B cell (primary cell): ENCODE results near the gene WDHD1. TPM values are rescaled to one million over a fixed set of nuclear protein-coding genes. Genes with fewer than 3 reads are reported as not detected.

Experiments used
- ATAC-seq: fragments of 200-7000 bp; cut with Tn5 transposase; one replicate; pipeline ENCODE4 v1.10.0; 2021; ENCODE audit warnings: low read depth, mild to moderate bottlenecking, moderate number of reproducible peaks, moderate library complexity
- CTCF ChIA-PET: fragments of 350-600 bp; sonication (Branson Sonifier 250); formaldehyde crosslinking; loops from one replicate; lab custom pipeline; 2021; ENCODE audit warnings: antibody characterized with exemption, inconsistent platforms; lab: Charles Lee
- POLR2A ChIA-PET: fragments of 350-600 bp; sonication (Branson Sonifier 250); formaldehyde crosslinking; loops from one replicate; lab custom pipeline; 2021; ENCODE audit warnings: antibody characterized with exemption; lab: Charles Lee
- DNase-seq: peaks from one replicate; pipeline ENCODE4 v3.0.0; 2013
- H2AFZ ChIP-seq: 2 replicates; pipeline ENCODE4 v1.6.1; 2012; ENCODE audit warnings: mild to moderate bottlenecking, low read depth, low read length; ENCODE audit not compliant: insufficient read depth, poor library complexity, severe bottlenecking
- H3K27ac ChIP-seq, 2 donors: 1 replicate in 1 of 2; 2 replicates in 1 of 2; pipeline ENCODE4 v1.5.1; 2012 to 2013; ENCODE audit warnings: low read length in 2 of 2, mild to moderate bottlenecking in 2 of 2, moderate library complexity in 1 of 2
- H3K27me3 ChIP-seq, 4 experiments: fragments of 200-600 bp in 1 of 4; sonication (generic) in 1 of 4; replicated peaks in 1 of 4; 1 replicate in 2 of 4; 2 replicates in 2 of 4; pipeline versions ENCODE4 v1.6.1 to v1.7.0; 2013 to 2016; ENCODE audit warnings: low read length in 3 of 4, mild to moderate bottlenecking in 2 of 4, mixed read lengths in 1 of 4, moderate library complexity in 1 of 4; ENCODE audit not compliant: insufficient read depth in 4 of 4, control insufficient read depth in 3 of 4; ENCODE audit errors: control extremely low read depth in 1 of 4
- H3K36me3 ChIP-seq, 2 experiments: replicated peaks in 1 of 2; 1 replicate in 1 of 2; 2 replicates in 1 of 2; pipeline versions ENCODE4 v1.6.1 to v1.7.1; 2013; ENCODE audit warnings: low read length in 1 of 2; ENCODE audit not compliant: insufficient read depth in 2 of 2, control insufficient read depth in 1 of 2; ENCODE audit errors: control extremely low read depth in 1 of 2, extremely low read depth in 1 of 2
- H3K4me1 ChIP-seq, 2 donors: fragments of 200-600 bp in 1 of 2; sonication (generic) in 1 of 2; 1 replicate in 1 of 2; 2 replicates in 1 of 2; pipeline versions ENCODE4 v1.5.1 to v1.6.1; 2013 to 2017; ENCODE audit warnings: low read length in 2 of 2; ENCODE audit not compliant: control insufficient read depth in 2 of 2, insufficient read depth in 2 of 2
- H3K4me2 ChIP-seq: replicated peaks from 2 replicates; pipeline ENCODE3; 2012; ENCODE audit warnings: mild to moderate bottlenecking, low read depth, low read length; ENCODE audit not compliant: poor library complexity, severe bottlenecking
- H3K4me3 ChIP-seq, 5 experiments: fragments of 200-600 bp in 1 of 5; sonication (generic) in 1 of 5; 1 replicate in 3 of 5; 2 replicates in 2 of 5; pipeline versions ENCODE4 v1.5.1 to v1.7.0; 2011 to 2016; ENCODE audit warnings: low read length in 4 of 5, mild to moderate bottlenecking in 4 of 5, low read depth in 2 of 5, control low read depth in 1 of 5, moderate library complexity in 1 of 5; ENCODE audit not compliant: insufficient read depth in 1 of 5; ENCODE audit errors: control extremely low read depth in 1 of 5, extremely low read depth in 1 of 5
- H3K79me2 ChIP-seq: fragments of 200-600 bp; sonication (generic); one replicate; pipeline ENCODE4 v1.6.0; 2016; ENCODE audit warnings: low read length; ENCODE audit not compliant: control insufficient read depth, insufficient read depth
- H3K9ac ChIP-seq: fragments of 200-600 bp; sonication (generic); 2 replicates; pipeline ENCODE4 v1.6.1; 2017; ENCODE audit warnings: mild to moderate bottlenecking, low read length, moderate library complexity
- H3K9me3 ChIP-seq, 3 donors: one replicate each; pipeline versions ENCODE4 v1.6.1 to v1.7.1; 2013; ENCODE audit warnings: low read length in 2 of 3; ENCODE audit not compliant: control insufficient read depth in 2 of 3, insufficient read depth in 1 of 3; ENCODE audit errors: control extremely low read depth in 1 of 3
- H4K20me1 ChIP-seq: 2 replicates; pipeline ENCODE4 v1.6.0; 2012; ENCODE audit warnings: mild to moderate bottlenecking, low read length; ENCODE audit not compliant: insufficient read depth, control insufficient read depth, poor library complexity, severe bottlenecking
- H3K27ac Mint-ChIP-seq: one replicate; pipeline ENCODE4 v1.8.0; 2021; ENCODE audit warnings: mixed read lengths
- H3K27me3 Mint-ChIP-seq: one replicate; pipeline ENCODE4 v1.8.0; 2021; ENCODE audit warnings: mixed read lengths
- H3K4me1 Mint-ChIP-seq: one replicate; pipeline ENCODE4 v1.8.0; 2021; ENCODE audit warnings: mixed read lengths
- H3K4me3 Mint-ChIP-seq: one replicate; pipeline ENCODE4 v1.8.0; 2021; ENCODE audit warnings: mixed read lengths
- H3K9me3 Mint-ChIP-seq: one replicate; pipeline ENCODE4 v1.8.0; 2022; ENCODE audit warnings: mixed read lengths; ENCODE audit not compliant: insufficient read depth
- EZH2 ChIP-seq: IDR thresholded peaks from 2 replicates; pipeline ENCODE4 v1.6.1; 2012; ENCODE audit warnings: borderline replicate concordance, low read depth, mild to moderate bottlenecking, moderate library complexity, low read length; ENCODE audit not compliant: insufficient read depth, poor library complexity, severe bottlenecking
- WGBS: methylation state at CpG from one replicate; pipeline ENCODE4 v1.1.5; 2013; ENCODE audit warnings: missing lambda C conversion rate; ENCODE audit not compliant: insufficient coverage; 5-methylcytosine and 5-hydroxymethylcytosine counted together
- intact Hi-C: fragments of 100-400 bp; cut with micrococcal nuclease; formaldehyde crosslinking; loops from one replicate; pipeline ENCODE4 v1.10.0; 2022
- polyA plus RNA-seq: library from polyadenylated mRNA; depleted of rRNA; stranded (reverse); fragments of >200 nt; gene quantifications from 2 replicates; pipeline ENCODE4 v1.2.3, GENCODE V29; 2012
- total RNA-seq, 2 donors: library from RNA; stranded (reverse); fragments of 120-200 nt in 1 of 2; gene quantifications; 1 replicate in 1 of 2; 2 replicates in 1 of 2; pipeline versions ENCODE4 v1.2.3 to v1.2.4, GENCODE V29; 2013 to 2022
- TF ChIP-seq, protein P1 (sequence below): fragments of 200-600 bp; IDR thresholded peaks from one replicate; pipeline ENCODE4 v1.8.0; 2022; ENCODE audit warnings: antibody characterized with exemption, mild to moderate bottlenecking

The WDHD1 gene
- total and polyA plus RNA-seq, 2 donors (not counting 1 experiment from before 2014, with no cell fraction given) = 0.61 to 6.5 TPM

DNA sequence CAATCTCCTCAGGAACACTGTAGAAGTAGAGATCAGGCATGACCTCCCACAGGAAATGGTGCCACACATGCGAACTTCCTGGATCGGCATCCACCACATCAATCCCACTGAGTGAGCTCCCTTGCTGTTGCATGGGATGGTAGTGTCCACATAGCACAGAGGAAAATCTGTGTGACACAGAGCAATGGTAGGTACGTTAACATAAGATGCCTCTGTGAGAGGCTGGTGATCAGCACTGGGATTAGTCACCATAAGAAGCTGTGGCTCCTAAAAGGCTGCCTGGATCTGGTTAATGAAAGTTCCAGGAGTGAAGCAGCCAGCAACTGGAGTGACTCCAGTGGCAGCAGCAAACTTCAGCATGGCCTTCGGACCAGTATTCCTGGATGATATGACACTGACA lies 21.8 kb downstream of the WDHD1 start:
- H3K4me3 ChIP-seq = no peak overlapping the region
- no peaks in the 10 kb centered on the region for H3K27me3 ChIP-seq
- H3K9ac ChIP-seq = no peak overlapping the region
- H3K27ac Mint-ChIP-seq = no peak overlapping the region
- WGBS = 92% methylated on average over 2 of the region's 4 CpGs
- no peak for DNase-seq
- no peaks in the 10 kb centered on the region for H4K20me1 ChIP-seq
- H3K9me3 ChIP-seq = no peaks in the 10 kb centered on the region
- no peak overlapping the region for H3K4me2 ChIP-seq
- H2AFZ ChIP-seq = no peak overlapping the region
- H3K27me3 Mint-ChIP-seq = no peaks in the 10 kb centered on the region
- ChIA-PET CTCF (no interaction called here), POLR2A (no interaction called here)
- TF ChIP-seq, protein P1, sequence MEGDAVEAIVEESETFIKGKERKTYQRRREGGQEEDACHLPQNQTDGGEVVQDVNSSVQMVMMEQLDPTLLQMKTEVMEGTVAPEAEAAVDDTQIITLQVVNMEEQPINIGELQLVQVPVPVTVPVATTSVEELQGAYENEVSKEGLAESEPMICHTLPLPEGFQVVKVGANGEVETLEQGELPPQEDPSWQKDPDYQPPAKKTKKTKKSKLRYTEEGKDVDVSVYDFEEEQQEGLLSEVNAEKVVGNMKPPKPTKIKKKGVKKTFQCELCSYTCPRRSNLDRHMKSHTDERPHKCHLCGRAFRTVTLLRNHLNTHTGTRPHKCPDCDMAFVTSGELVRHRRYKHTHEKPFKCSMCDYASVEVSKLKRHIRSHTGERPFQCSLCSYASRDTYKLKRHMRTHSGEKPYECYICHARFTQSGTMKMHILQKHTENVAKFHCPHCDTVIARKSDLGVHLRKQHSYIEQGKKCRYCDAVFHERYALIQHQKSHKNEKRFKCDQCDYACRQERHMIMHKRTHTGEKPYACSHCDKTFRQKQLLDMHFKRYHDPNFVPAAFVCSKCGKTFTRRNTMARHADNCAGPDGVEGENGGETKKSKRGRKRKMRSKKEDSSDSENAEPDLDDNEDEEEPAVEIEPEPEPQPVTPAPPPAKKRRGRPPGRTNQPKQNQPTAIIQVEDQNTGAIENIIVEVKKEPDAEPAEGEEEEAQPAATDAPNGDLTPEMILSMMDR = no peak
- TF ChIP-seq EZH2 = no peak
- no peaks in the 10 kb centered on the region for H3K4me1 Mint-ChIP-seq
- no peaks in the 10 kb centered on the region for H3K4me1 ChIP-seq
- no peaks in the 10 kb centered on the region for H3K9me3 Mint-ChIP-seq
- no peak for ATAC-seq
- intact Hi-C loops = no loop called here
- no peak overlapping the region for H3K4me3 Mint-ChIP-seq
- H3K27ac ChIP-seq = no peak overlapping the region
- H3K36me3 ChIP-seq = no peaks in the 10 kb centered on the region
- H3K79me2 ChIP-seq = no peaks in the 10 kb centered on the region

DNA sequence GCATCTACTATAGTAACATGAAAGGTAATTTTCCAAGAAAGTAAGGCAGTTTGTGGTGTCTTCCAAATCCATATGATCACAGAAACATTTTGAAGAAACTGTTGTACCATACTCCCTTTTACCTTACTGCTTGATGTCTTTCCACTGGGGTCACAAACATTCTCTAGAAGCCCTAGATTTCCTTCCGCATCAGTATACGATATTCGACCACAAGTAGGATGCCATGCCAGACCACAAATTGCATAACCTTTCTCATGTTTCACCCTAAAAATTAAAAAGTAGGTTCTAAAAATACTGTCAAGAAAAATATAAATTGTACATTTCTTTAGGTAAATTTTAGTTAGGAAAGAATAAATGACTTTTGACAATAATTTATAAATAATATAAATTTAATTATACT lies 26.5 kb downstream of the WDHD1 start:
- intact Hi-C loops = no loop called here
- no peaks in the 10 kb centered on the region for H3K9me3 Mint-ChIP-seq
- no peak for DNase-seq

More for the DNA sequence above, 26.5 kb downstream of the WDHD1 start:
- Histone ChIP-seq H3K9ac (no peak overlapping the region), H3K79me2 (no peaks in the 10 kb centered on the region), H3K4me2 (no peak overlapping the region), H3K36me3 (no peaks in the 10 kb centered on the region), H3K4me1 (no peaks in the 10 kb centered on the region), H3K27me3 (no peaks in the 10 kb centered on the region), H3K9me3 (no peaks in the 10 kb centered on the region), H2AFZ (no peak overlapping the region), H4K20me1 (no peaks in the 10 kb centered on the region), H3K27ac (no peak overlapping the region), H3K4me3 (no peak overlapping the region)
- CTCF ChIA-PET = no interaction called here
- TF ChIP-seq EZH2 = no peak
- TF ChIP-seq, protein P1 = no peak
- Mint-ChIP-seq H3K27ac (no peak overlapping the region), H3K27me3 (no peaks in the 10 kb centered on the region), H3K4me1 (no peaks in the 10 kb centered on the region), H3K4me3 (no peak overlapping the region)
- ATAC-seq = no peak
- 39% methylated on average over 3 of the region's 3 CpGs for WGBS
- POLR2A ChIA-PET = no interaction called here
